ENCODE results near the gene COX7A2L. TPM values are rescaled to one million over a fixed set of nuclear protein-coding genes. Genes with fewer than 3 reads are reported as not detected.

The COX7A2L gene
- total RNA-seq, 3 donors from 2014 or later: 142 to 161 (median 149) TPM

DNA sequence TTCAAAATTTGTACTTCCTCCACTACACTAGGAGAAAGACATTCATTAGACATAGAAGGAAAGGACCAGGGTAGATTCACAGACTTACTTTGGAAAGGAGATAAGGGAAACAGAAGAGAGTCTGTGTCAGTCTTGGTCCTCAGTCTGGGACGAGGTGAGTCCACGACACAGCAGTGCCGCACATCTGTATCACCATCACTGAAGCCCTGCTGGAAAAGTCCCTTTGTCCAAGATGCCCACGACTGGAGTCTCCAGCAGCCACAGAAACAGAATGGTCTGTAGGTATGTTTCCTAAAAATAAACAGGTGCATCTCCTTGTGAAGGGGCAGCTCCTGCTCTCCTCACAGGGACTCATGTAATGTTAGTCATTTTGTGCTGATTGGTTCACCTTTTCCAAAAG, 27.4 kb downstream of the COX7A2L start:
- no peak overlapping the region for H3K4me3 ChIP-seq
- H3K27me3 ChIP-seq: no peaks in the 10 kb centered on the region
- no peak overlapping the region for H3K27ac ChIP-seq
- no peaks in the 10 kb centered on the region for H3K9me3 ChIP-seq
- TF ChIP-seq POLR2AphosphoS5 (IDR thresholded peaks at IDR 0.05): no peak
- TF ChIP-seq, protein P1, sequence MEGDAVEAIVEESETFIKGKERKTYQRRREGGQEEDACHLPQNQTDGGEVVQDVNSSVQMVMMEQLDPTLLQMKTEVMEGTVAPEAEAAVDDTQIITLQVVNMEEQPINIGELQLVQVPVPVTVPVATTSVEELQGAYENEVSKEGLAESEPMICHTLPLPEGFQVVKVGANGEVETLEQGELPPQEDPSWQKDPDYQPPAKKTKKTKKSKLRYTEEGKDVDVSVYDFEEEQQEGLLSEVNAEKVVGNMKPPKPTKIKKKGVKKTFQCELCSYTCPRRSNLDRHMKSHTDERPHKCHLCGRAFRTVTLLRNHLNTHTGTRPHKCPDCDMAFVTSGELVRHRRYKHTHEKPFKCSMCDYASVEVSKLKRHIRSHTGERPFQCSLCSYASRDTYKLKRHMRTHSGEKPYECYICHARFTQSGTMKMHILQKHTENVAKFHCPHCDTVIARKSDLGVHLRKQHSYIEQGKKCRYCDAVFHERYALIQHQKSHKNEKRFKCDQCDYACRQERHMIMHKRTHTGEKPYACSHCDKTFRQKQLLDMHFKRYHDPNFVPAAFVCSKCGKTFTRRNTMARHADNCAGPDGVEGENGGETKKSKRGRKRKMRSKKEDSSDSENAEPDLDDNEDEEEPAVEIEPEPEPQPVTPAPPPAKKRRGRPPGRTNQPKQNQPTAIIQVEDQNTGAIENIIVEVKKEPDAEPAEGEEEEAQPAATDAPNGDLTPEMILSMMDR (IDR thresholded peaks at IDR 0.05): no peak
- no peak for TF ChIP-seq POLR2A (IDR thresholded peaks at IDR 0.05)
- intact Hi-C loops (cut with DNase I; ENCODE audit: low total_unique reads): no loop called here
- peaks cover 3% of the 10 kb centered on the region for H3K36me3 ChIP-seq
- no peak for DNase-seq (ENCODE audit: low spot score in 2 of 2)
- H3K4me1 ChIP-seq: no peaks in the 10 kb centered on the region

DNA sequence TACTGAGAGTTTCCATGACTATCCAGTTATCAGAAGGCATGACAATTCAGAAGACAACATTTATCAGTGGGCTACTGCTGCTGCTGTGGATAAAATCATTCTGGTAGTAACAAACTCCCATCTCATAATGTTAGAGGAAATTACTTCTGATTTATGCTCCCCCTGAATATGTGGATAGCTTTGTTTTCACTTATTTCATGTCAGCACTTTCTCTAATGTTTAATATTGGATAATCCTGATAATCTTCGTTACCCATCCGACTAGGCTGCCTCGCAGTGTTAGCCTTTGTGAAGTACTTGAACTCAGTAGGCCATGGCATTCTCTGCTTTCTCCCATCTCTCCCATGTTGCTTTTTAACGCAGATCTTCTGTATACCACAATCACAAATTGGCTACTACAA, 28.4 kb downstream of the COX7A2L start:
- no peak overlapping the region for H3K4me3 ChIP-seq
- H3K9me3 ChIP-seq: no peaks in the 10 kb centered on the region
- H3K4me1 ChIP-seq: no peaks in the 10 kb centered on the region
- H3K27ac ChIP-seq: no peak overlapping the region
- no peak for TF ChIP-seq POLR2A (IDR thresholded peaks at IDR 0.05)
- TF ChIP-seq POLR2AphosphoS5 (IDR thresholded peaks at IDR 0.05): no peak
- TF ChIP-seq, protein P1 (IDR thresholded peaks at IDR 0.05): no peak
- no peaks in the 10 kb centered on the region for H3K27me3 ChIP-seq
- H3K36me3 ChIP-seq: peaks cover 3% of the 10 kb centered on the region
- DNase-seq (ENCODE audit: low spot score in 2 of 2): no peak
- intact Hi-C loops (cut with DNase I; ENCODE audit: low total_unique reads): no loop called here

DNA sequence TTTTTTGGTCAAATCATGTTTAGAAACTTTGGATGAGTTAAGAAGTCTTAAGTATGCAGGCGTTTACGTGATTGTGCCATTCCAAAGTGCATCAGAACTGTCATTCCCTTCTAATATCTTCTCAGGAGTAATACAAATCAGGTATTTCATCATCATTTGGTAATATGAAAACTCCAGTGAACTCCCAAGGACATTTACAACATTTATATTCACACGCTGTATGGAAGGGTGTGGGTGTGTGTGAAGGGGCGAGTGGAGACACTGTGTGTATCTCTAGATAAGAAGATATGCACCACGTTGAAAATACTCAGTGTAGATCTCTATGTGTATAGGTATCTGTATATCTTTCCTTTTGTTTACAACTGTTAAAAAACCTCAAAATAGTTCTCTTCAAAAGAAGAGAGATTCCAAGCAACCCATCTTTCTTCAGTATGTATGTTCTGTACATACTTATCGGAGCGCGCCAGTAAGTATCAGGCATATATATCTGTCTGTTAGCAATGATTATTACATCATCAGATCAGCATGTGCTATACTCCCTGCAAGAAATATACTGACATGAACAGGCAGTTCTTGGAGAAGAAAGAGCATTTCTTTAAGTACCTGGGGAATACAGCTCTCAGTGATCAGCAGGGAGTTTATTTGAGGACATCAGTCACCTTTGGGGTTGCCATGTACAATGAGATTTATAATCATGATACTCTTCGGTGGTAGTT, 29.3 kb downstream of the COX7A2L start:
- no peak for DNase-seq (ENCODE audit: low spot score in 2 of 2)
- H3K36me3 ChIP-seq: peaks cover 3% of the 10 kb centered on the region
- H3K4me1 ChIP-seq: no peaks in the 10 kb centered on the region
- no peak overlapping the region for H3K4me3 ChIP-seq
- no peaks in the 10 kb centered on the region for H3K9me3 ChIP-seq
- no peaks in the 10 kb centered on the region for H3K27me3 ChIP-seq
- intact Hi-C loops (cut with DNase I; ENCODE audit: low total_unique reads): no loop called here
- no peak for TF ChIP-seq POLR2AphosphoS5 (IDR thresholded peaks at IDR 0.05)
- no peak overlapping the region for H3K27ac ChIP-seq

DNA sequence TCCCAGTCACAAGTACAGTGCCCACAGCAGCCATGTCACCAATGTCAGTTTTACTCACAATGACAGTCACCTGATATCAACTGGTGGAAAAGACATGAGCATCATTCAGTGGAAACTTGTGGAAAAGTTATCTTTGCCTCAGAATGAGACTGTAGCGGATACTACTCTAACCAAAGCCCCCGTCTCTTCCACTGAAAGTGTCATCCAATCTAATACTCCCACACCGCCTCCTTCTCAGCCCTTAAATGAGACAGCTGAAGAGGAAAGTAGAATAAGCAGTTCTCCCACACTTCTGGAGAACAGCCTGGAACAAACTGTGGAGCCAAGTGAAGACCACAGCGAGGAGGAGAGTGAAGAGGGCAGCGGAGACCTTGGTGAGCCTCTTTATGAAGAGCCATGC, 31.3 kb downstream of the COX7A2L start:
- TF ChIP-seq POLR2A (IDR thresholded peaks at IDR 0.05) (no peak), POLR2AphosphoS5 (IDR thresholded peaks at IDR 0.05) (no peak)
- TF ChIP-seq, protein P1 (IDR thresholded peaks at IDR 0.05): no peak
- Histone ChIP-seq H3K9me3 (no peaks in the 10 kb centered on the region), H3K4me3 (no peak overlapping the region), H3K4me1 (no peaks in the 10 kb centered on the region), H3K27ac (peak overlapping the region in 1 of 2 donors; percentile 62), H3K36me3 (peaks cover 3% of the 10 kb centered on the region), H3K27me3 (no peaks in the 10 kb centered on the region)
- DNase-seq (ENCODE audit: low spot score in 2 of 2): no peak
- intact Hi-C loops (cut with DNase I; ENCODE audit: low total_unique reads): no loop called here

DNA sequence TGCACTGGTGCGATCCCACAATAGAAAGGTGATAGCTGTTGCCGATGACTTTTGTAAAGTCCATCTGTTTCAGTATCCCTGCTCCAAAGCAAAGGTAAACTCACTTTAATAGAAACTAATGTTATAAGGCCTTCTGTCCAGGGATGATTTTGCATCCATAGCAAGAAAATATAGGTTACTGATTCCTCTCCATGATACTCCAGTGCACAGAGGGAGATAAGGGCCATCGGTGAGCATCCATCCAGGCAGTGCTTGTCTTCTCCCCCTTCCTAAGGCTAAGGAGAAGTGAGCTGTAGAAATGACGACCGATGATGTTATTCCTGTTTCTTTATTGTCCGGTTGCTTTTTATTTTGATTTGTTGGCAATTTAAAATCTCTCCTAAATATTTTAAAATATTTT, 32.1 kb downstream of the COX7A2L start:
- TF ChIP-seq, protein P1 (IDR thresholded peaks at IDR 0.05): no peak
- TF ChIP-seq POLR2AphosphoS5 (IDR thresholded peaks at IDR 0.05) (no peak), POLR2A (IDR thresholded peaks at IDR 0.05) (no peak)
- Histone ChIP-seq H3K9me3 (no peaks in the 10 kb centered on the region), H3K4me1 (no peaks in the 10 kb centered on the region), H3K36me3 (peaks cover 3% of the 10 kb centered on the region), H3K4me3 (no peak overlapping the region), H3K27me3 (no peaks in the 10 kb centered on the region), H3K27ac (no peak overlapping the region)
- DNase-seq (ENCODE audit: low spot score in 2 of 2): no peak
- intact Hi-C loops (cut with DNase I; ENCODE audit: low total_unique reads): no loop called here

All from breast epithelium (tissue), 4 donors.